Liver (tissue), 9 donors: ENCODE measurements around the gene HOXB8. TPM values are rescaled to one million over a fixed set of nuclear protein-coding genes. Genes with fewer than 3 reads are reported as not detected.

Source experiments
- DNase-seq: peaks from one replicate; pipeline ENCODE4 v3.0.0-alpha.2; 2017; ENCODE audit warnings: low spot score
- H3K27ac ChIP-seq, 2 donors: one replicate each; pipeline ENCODE4 v1.7.0; 2013; ENCODE audit warnings: inconsistent platforms in 2 of 2, low read length in 2 of 2, control low read depth in 1 of 2, low read depth in 1 of 2, mild to moderate bottlenecking in 1 of 2
- H3K27me3 ChIP-seq, 4 donors: one replicate each; pipeline versions ENCODE4 v1.6.1 to v1.7.0; 2013; ENCODE audit warnings: low read length in 3 of 4, inconsistent platforms in 1 of 4, mild to moderate bottlenecking in 1 of 4, moderate library complexity in 1 of 4; ENCODE audit not compliant: control insufficient read depth in 4 of 4, insufficient read depth in 4 of 4
- H3K36me3 ChIP-seq, 4 donors: one replicate each; pipeline versions ENCODE4 v1.6.1 to v1.7.0; 2013; ENCODE audit warnings: low read length in 3 of 4, mild to moderate bottlenecking in 3 of 4, low read depth in 1 of 4, moderate library complexity in 1 of 4; ENCODE audit not compliant: control insufficient read depth in 4 of 4, insufficient read depth in 3 of 4
- H3K4me1 ChIP-seq, 4 donors: one replicate each; pipeline versions ENCODE4 v1.6.1 to v1.7.0; 2013; ENCODE audit warnings: low read length in 3 of 4, mild to moderate bottlenecking in 3 of 4, moderate library complexity in 1 of 4; ENCODE audit not compliant: control insufficient read depth in 4 of 4, insufficient read depth in 4 of 4
- H3K4me3 ChIP-seq, 3 donors: one replicate each; pipeline versions ENCODE4 v1.6.1 to v1.7.0; 2013; ENCODE audit warnings: low read length in 3 of 3, control low read depth in 1 of 3, low read depth in 1 of 3, mild to moderate bottlenecking in 1 of 3
- H3K9ac ChIP-seq, 2 donors: one replicate each; pipeline ENCODE4 v1.7.0; 2013; ENCODE audit warnings: low read length in 2 of 2, mild to moderate bottlenecking in 2 of 2, moderate library complexity in 2 of 2, control low read depth in 1 of 2, low read depth in 1 of 2
- H3K9me3 ChIP-seq, 4 donors: one replicate each; pipeline versions ENCODE4 v1.6.1 to v1.7.0; 2013; ENCODE audit warnings: low read length in 3 of 4; ENCODE audit not compliant: control insufficient read depth in 4 of 4
- CTCF ChIP-seq: fragments of 150-350 bp; IDR thresholded peaks from 2 replicates; pipeline ENCODE4 v1.5.1; 2017; ENCODE audit warnings: improper control_type of control experiment, low read depth, low read length; ENCODE audit not compliant: missing input control
- EGR1 ChIP-seq, 2 donors: IDR thresholded peaks; 2 replicates each; pipeline ENCODE4 v1.6.1; 2016 to 2018; ENCODE audit warnings: antibody characterized with exemption in 2 of 2, low read depth in 2 of 2
- FOXA1 ChIP-seq: IDR thresholded peaks from 2 replicates; pipeline ENCODE4 v1.6.1; 2016; ENCODE audit warnings: antibody characterized with exemption
- FOXA2 ChIP-seq: IDR thresholded peaks from 2 replicates; pipeline ENCODE4 v1.6.1; 2016; ENCODE audit warnings: antibody characterized with exemption
- GABPA ChIP-seq, 2 donors: IDR thresholded peaks in 1 of 2; conservative IDR thresholded peaks in 1 of 2; 2 replicates each; pipeline ENCODE4 v1.6.1; 2016; ENCODE audit warnings: antibody characterized with exemption in 2 of 2, mild to moderate bottlenecking in 1 of 2, moderate library complexity in 1 of 2
- HNF4A ChIP-seq, 2 donors: conservative IDR thresholded peaks; 2 replicates each; pipeline ENCODE4 v1.6.1; 2016; ENCODE audit warnings: antibody characterized with exemption in 2 of 2, mild to moderate bottlenecking in 2 of 2
- HNF4G ChIP-seq: IDR thresholded peaks from 2 replicates; pipeline ENCODE4 v1.6.1; 2016; ENCODE audit warnings: antibody characterized with exemption
- JUND ChIP-seq, 2 donors: IDR thresholded peaks; 2 replicates each; pipeline ENCODE4 v1.6.1; 2016; ENCODE audit warnings: antibody characterized with exemption in 2 of 2
- NR2F2 ChIP-seq: IDR thresholded peaks from 2 replicates; pipeline ENCODE4 v1.6.1; 2016; ENCODE audit warnings: antibody characterized with exemption
- REST ChIP-seq: IDR thresholded peaks from 2 replicates; pipeline ENCODE4 v1.6.1; 2016; ENCODE audit warnings: antibody characterized with exemption, mild to moderate bottlenecking
- RXRA ChIP-seq, 2 donors: IDR thresholded peaks; 2 replicates each; pipeline ENCODE4 v1.6.1; 2017 to 2018; ENCODE audit warnings: antibody characterized with exemption in 2 of 2, mild to moderate bottlenecking in 1 of 2
- SP1 ChIP-seq: IDR thresholded peaks from 2 replicates; pipeline ENCODE4 v1.6.1; 2018; ENCODE audit warnings: antibody characterized with exemption, mild to moderate bottlenecking
- TAF1 ChIP-seq: conservative IDR thresholded peaks from 2 replicates; pipeline ENCODE4 v1.6.1; 2016; ENCODE audit warnings: antibody characterized with exemption, mild to moderate bottlenecking
- YY1 ChIP-seq: IDR thresholded peaks from 2 replicates; pipeline ENCODE4 v1.6.1; 2016; ENCODE audit warnings: antibody characterized with exemption, mild to moderate bottlenecking
- WGBS: extraction: QIAGEN DNeasy Blood & Tissue Kit; methylation state at CpG from one replicate; pipeline ENCODE4 v1.1.7; 2013; 5-methylcytosine and 5-hydroxymethylcytosine counted together
- polyA plus RNA-seq, 2 donors: library from polyadenylated mRNA; stranded (reverse) in 1 of 2; unstranded in 1 of 2; fragments of 200-250 nt in 1 of 2; fragments of >200 nt in 1 of 2; fragmentation: Nextera tagmentation in 1 of 2; extraction: Ambion mirVana in 1 of 2; gene quantifications; one replicate each; pipeline versions ENCODE4 v1.2.1 to v1.2.3, GENCODE V29; 2013 to 2015
- total RNA-seq, 2 donors: library from RNA; depleted of rRNA; stranded (reverse); fragments of >200 nt; gene quantifications; one replicate each; pipeline ENCODE4 v1.2.3, GENCODE V29; 2014
- TF ChIP-seq, protein P1 (sequence below): IDR thresholded peaks from 2 replicates; pipeline ENCODE4 v1.6.1; 2016; ENCODE audit warnings: antibody characterized with exemption
- TF ChIP-seq, protein P2 (sequence below): IDR thresholded peaks from 2 replicates; pipeline ENCODE4 v1.6.1; 2016; ENCODE audit warnings: antibody characterized with exemption
- TF ChIP-seq, protein P3 (sequence below): IDR thresholded peaks from 2 replicates; pipeline ENCODE4 v1.6.1; 2016; ENCODE audit warnings: antibody characterized with exemption
- donor health status: healthy.
- donor health status: healthy.
- donor health status: healthy.
- donor health status: healthy.
- donor health status: healthy.

Gene HOXB8
- total and polyA plus RNA-seq, 4 donors: not detected

DNA sequence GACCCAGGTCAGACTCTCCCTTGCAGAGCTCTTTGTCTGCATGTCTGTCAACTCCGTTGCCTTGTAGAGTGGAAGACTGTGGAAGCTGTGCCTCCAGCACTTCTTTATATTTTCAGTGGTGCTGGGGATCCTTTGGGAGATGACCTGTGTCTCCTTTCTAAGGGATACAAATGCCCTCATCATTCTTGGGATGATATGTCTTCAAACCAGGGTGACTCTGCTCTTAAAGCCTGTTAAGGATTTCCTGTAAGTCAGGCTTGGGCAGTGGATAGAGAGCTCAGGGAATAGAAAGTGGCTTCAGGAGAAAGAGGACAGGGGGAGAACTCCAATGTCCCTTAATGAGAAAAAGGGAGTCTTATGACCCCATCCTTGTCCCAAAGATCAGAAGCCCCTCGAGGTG is 26.6 kb downstream of the HOXB8 start:
- Histone ChIP-seq H3K27me3 (peaks cover 0 to 16% (median 7%) of the 10 kb centered on the region in 4 donors), H3K9me3 (no peaks in the 10 kb centered on the region), H3K4me3 (no peak overlapping the region), H3K27ac (no peak overlapping the region), H3K36me3 (no peaks in the 10 kb centered on the region), H3K4me1 (peaks cover 2 to 24% (median 13%) of the 10 kb centered on the region in 4 donors), H3K9ac (no peak overlapping the region)
- no peak for TF ChIP-seq HNF4A (conservative IDR thresholded peaks at IDR 0.05)
- TF ChIP-seq REST: no peak
- no peak for TF ChIP-seq CTCF
- no peak for TF ChIP-seq JUND (IDR thresholded peaks at IDR 0.05)
- TF ChIP-seq YY1: no peak
- no peak for TF ChIP-seq TAF1
- no peak for TF ChIP-seq GABPA (IDR thresholded peaks at IDR 0.05 in 1 of 2, conservative IDR thresholded peaks at IDR 0.05 in 1 of 2)
- no peak for TF ChIP-seq SP1
- no peak for TF ChIP-seq RXRA (IDR thresholded peaks at IDR 0.05)
- TF ChIP-seq EGR1 (IDR thresholded peaks at IDR 0.05; ENCODE audit: low read depth in 2 of 2): no peak
- TF ChIP-seq NR2F2: no peak
- no peak for TF ChIP-seq FOXA1
- TF ChIP-seq, protein P1, sequence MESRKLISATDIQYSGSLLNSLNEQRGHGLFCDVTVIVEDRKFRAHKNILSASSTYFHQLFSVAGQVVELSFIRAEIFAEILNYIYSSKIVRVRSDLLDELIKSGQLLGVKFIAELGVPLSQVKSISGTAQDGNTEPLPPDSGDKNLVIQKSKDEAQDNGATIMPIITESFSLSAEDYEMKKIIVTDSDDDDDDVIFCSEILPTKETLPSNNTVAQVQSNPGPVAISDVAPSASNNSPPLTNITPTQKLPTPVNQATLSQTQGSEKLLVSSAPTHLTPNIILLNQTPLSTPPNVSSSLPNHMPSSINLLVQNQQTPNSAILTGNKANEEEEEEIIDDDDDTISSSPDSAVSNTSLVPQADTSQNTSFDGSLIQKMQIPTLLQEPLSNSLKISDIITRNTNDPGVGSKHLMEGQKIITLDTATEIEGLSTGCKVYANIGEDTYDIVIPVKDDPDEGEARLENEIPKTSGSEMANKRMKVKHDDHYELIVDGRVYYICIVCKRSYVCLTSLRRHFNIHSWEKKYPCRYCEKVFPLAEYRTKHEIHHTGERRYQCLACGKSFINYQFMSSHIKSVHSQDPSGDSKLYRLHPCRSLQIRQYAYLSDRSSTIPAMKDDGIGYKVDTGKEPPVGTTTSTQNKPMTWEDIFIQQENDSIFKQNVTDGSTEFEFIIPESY: no peak
- TF ChIP-seq, protein P2, sequence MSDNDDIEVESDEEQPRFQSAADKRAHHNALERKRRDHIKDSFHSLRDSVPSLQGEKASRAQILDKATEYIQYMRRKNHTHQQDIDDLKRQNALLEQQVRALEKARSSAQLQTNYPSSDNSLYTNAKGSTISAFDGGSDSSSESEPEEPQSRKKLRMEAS: no peak
- TF ChIP-seq, protein P3, sequence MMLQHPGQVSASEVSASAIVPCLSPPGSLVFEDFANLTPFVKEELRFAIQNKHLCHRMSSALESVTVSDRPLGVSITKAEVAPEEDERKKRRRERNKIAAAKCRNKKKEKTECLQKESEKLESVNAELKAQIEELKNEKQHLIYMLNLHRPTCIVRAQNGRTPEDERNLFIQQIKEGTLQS: no peak
- TF ChIP-seq HNF4G: no peak
- WGBS: 31% methylated on average over 2 of the region's 2 CpGs
- DNase-seq: no peak

DNA sequence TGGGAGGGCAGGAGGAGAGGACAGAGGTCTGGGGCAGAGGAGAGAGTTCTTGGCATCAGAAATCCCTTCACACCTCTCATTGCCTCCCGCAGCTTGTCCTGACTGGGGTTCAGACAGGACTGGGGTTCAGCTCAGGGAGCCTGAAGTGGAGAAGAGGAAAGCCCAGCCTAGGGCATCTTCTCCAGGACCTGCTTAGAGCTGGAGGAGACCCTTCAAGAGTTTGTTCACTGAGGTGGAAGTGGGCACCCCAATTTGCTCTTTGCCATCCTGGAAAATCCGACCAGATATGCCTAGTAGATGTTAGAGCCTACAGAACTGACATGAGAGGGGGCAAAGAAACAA is 27.0 kb downstream of the HOXB8 start:
- TF ChIP-seq FOXA2 (no peak), JUND (IDR thresholded peaks at IDR 0.05) (no peak)
- TF ChIP-seq, protein P1: no peak
- no peak overlapping the region for H3K4me3 ChIP-seq
- no peak for DNase-seq
- peaks cover 2 to 20% (median 13%) of the 10 kb centered on the region in 4 donors for H3K4me1 ChIP-seq
- no peaks in the 10 kb centered on the region for H3K36me3 ChIP-seq
- H3K27ac ChIP-seq: peak overlapping the region in 1 of 2 donors; percentile 19
- no peaks in the 10 kb centered on the region for H3K9me3 ChIP-seq
- 49% methylated on average over 2 of the region's 2 CpGs for WGBS
- H3K9ac ChIP-seq: no peak overlapping the region
- peaks cover 0 to 20% (median 11%) of the 10 kb centered on the region in 4 donors for H3K27me3 ChIP-seq
